HG03175 (cell line): Measurements from ENCODE around the gene LRRC45.

Experiments used
- ATAC-seq: cut with Tn5 transposase; IDR thresholded peaks from one replicate; pipeline ENCODE4 v1.9.1; 2021; ENCODE audit warnings: mild to moderate bottlenecking, moderate library complexity; ENCODE audit not compliant: unreplicated experiment

The LRRC45 gene

GRCh38 chr17:81993729-81994592 is 29.1 kb upstream of the LRRC45 start:
- no peak for ATAC-seq

GRCh38 chr17:81994593-81995462 is 28.3 kb upstream of the LRRC45 start:
- no peak for ATAC-seq

- ATAC-seq, result no peak
Observed at GRCh38 chr17:81995463-81996231, 27.5 kb upstream of the LRRC45 start.

- no peak for ATAC-seq
Observed at GRCh38 chr17:81996232-81996756, 26.8 kb upstream of the LRRC45 start.

DNA sequence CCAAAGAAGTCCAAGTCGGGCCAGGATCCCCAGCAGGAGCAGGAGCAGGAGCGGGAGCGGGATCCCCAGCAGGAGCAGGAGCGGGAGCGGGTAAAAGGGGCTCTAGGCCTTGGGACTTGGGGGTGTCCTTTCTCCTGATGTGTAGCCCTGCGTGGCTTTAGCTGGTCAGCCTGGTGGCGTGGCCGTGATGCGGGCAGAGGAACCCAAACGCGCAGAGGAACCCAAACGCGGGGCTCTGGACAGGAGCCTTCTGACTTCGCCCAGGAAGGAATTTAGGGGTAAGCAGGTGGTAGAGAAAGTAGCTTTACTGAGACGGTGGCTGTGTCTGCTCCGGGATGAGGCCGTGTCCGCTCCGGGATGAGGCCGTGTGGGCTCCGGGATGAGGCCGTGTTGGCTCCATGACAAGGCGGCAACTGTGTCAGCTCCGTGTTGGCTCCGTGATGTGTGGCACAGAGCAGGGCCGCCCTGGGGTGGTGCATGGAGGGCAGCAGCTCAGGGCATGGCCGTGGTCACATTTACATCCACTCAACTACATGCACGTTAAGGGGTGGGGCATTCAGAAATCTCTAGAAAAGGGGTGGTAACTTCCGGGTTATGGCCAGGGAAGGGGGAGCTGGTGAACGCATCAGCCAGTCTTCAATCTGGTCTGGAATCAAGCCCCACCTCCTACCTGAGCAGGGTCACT is 26.2 kb upstream of the LRRC45 start:
- no peak for ATAC-seq

DNA sequence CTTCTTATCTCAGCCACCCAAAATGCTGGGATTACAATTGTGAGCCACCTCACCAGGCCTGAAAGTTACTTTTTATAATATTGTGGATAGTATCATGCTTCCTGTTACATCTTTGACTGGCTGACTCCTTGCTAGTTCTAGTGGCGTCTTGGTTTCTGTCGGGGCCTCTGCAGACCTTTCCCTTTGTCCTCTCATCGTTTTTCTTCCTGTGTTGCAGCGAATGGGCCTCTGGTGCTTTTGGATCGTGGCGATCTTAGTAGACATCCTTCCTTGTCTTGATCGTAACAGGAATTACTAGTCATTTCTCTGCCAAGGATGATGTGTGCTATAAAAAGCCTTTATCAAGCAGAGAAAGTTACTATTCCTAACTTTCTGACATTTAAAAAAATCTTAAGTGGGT is 24.9 kb upstream of the LRRC45 start:
- ATAC-seq, result no peak

DNA sequence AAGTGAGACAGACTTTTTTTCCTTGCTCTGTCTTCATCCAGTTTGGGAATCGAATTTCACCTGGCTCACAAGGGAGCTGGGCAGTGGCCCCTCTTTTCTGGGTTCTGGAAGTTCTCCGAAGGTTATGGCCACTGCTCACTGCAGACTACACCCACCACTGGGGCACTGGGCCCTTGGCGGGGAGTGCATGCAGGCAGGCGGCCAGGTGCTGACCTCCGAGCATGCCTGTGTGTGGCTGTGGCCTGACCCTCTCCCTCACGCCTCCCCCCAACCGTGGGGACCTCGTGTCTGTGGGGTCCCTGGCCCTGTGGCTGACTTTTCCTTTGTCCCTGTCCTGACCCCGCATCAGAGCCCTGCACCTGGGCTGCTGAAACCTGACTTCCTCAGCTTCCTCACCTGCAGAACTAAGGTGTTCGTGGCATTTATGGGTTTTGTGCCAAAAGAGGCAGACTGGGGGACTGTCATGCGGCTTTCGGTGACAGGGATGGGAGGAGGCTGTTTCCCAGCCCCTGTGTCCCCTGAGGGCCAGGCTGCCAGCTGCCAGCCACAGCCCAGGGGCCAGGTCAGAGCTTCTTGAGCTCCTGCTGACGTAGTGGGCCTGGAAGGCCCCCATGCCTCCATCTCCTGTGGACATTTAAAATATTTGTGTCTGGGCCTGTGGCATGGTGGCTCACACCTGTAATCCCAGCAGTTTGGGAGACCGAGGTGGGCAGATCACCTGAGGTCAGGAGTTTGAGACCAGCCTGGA is 24.2 kb upstream of the LRRC45 start:
- no peak for ATAC-seq

- no peak for ATAC-seq
Observed at GRCh38 chr17:81999587-81999975, 23.5 kb upstream of the LRRC45 start.

DNA sequence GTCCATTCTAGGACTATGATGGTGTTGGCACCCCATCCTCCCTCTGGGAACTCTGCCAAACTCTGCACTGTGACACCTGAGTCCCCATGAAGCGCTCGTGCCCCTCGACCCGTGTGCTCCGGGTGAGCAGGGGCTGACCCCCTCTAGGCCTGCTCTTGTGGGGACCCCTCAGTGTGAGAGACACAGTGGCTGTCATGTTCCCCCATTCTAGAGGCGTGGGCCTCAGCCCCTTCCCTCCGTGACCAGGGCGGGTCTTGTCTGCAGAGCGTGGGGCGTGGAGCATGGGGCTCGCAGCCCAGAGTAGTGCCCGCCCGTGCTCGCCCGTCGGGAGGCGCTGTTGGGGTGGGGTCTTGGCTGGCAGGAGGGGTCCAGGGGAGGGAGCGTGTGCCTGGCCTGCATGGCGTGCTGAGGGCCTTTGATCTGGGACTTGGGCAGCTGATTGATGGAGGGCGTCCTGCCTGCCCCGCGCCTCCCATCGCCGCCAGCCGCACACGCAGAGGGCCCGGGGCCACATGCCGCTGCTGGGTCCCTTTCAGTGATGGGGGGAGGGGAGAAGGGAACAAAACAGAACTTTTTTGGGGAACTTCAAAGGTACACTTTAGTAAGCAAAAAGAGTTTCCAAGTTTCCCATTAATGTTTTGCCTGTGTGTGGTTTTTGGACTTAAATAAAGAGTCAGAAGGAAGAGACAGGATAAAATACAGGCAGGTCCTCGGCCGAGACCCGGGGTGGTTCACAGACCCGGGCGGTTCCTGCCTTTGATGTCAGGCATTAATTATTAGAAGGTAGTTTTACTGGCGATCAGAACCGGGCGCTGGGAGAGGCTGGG is 22.9 kb upstream of the LRRC45 start:
- no peak for ATAC-seq

DNA sequence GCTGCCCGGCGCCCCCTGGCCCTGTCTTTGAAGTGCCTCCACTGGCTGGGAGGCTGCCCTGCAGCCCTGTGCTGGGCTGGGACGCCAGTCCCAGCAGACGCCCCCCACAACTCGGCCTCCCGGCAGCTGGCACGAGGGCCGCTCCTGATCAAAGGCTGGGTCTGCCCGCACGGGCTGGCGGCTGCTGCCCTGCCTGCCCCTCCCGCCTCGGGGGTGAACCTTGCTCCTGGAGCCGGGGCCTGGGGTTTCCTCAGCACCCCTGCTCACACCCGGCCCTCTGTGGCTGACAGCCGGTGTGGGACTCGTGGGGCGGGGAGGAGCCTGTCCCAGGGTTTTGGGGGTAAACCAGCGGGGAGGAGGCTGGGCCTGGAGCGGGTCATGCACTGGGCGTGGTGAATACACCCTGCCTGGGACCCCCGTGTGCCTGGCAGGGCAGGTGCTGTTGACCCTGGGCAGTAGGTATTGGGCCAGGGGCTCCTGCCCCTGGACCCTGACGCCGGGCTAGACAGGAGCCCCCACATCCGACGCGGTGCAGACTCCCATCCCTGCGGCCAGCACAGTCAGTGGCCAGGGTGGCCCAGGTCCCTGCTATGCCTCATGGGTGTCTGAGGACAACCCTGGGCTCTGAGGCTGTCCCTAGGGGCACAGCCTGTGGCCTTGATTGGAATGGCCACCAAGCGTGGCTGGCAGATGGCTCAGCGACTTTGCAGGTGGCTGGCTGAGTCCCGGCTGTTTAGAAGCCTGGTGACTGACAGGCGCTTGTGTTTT is 22.1 kb upstream of the LRRC45 start:
- ATAC-seq, result no peak

GRCh38 chr17:82001571-82002056 is 21.5 kb upstream of the LRRC45 start:
- no peak for ATAC-seq

DNA sequence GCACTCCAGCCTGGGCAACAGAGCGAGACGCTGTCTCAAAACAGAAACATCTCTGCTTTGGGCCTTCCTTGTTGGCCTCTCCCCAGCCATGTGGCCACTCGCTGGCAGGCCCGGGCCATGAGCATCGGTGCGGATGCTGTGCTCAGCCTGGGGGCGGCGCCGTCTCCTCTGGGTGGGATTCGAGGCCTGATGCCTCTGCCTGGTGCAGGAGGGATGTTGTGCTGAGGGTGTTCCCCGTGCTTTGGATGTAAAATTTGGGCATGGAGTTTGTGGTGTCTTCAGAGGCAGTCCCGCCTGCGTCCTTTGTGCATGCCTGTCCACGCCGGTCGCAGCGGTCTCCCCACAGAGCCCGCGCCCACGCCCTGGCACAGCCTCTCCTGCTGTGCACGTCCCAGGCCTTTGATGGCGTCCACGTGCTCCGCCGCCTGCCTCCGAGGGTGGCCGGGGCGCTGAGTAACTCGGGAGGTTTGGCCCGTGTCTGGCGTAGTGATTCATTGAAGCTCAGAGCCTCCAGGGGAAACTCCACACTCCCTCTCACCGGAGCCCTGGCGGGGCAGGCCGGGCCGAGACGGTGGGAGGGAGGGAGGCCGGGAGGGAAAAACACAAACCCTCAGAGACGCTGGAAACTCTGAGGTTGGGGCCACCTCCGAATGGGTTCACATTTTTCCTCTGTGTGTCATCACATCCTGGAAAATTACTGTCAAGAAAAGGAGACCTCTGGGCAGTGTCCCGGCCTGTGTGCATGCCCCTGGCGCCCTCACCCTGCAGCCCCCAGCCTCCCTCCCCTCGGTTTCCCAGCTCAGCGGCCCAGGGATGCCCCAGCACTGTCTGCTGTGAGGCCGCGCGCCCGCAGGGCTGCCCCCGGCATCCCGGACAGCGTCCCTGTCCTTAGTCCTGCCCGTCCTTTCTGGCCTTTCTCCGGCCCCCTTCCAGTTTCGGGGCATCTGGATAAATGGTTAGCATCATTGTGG is 19.4 kb upstream of the LRRC45 start:
- ATAC-seq, result no peak

GRCh38 chr17:82004517-82005455 is 18.3 kb upstream of the LRRC45 start:
- no peak for ATAC-seq

DNA sequence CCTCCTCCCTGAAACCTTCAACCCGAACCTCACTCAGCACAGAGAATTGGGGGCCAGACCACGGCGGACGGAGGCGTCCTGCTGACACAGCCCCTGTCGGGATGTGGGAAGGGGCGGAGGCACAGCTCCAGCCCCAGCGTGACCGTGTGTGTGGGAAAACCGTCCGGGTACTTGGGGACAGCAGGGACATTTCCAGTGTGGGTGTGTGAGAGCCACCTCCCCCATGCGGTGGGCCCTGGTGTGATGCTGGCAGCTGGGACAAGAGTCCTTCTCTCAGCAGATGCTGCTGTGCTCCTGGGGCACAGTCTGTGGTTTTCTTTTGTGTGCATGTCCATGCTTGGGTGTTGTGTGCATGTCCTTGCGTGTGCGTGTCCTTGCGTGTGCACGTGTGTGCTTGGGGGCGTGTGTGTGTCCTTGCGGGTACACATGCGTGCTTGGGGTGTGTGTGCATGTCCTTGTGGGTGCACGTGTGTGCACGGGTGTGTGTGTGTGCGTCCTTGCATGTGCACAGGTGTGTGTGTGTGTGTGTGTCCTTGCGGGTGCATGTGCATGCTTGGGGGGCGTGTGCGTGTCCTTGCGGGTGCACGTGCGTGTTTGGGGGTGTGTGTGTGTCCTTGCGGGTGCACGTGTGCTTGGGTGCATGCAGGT is 17.3 kb upstream of the LRRC45 start:
- ATAC-seq, result no peak
